Central memory CD4-positive, alpha-beta T cell (primary cell): ENCODE results near the gene DMTF1.
"Not testable (repeated sequence)": the region's sequence is repeated elsewhere in the genome, so short reads cannot be mapped to it uniquely, and the experiment has no call there.

Experiments used
- DNase-seq: peaks from one replicate; pipeline ENCODE4 v3.0.0; 2022
- total RNA-seq, 3 experiments: gene quantifications; one replicate each; lab custom pipeline; 2026; lab: John Stamatoyannopoulos, UW

DMTF1 gene
- total RNA-seq = 67.5 to 177 (median 164) reads per million in 3 experiments

GRCh38 chr7:87152112-87152896, at the start of gene DMTF1:
TSS of gene DMTF1 (plus strand) at chr7:87152453. CDS start at chr7:87164942, 12,489 bp downstream.
- DNase-seq = peak; percentile 83

- no peak for DNase-seq
Observed at GRCh38 chr7:87105401-87105800, 46.9 kb upstream of the DMTF1 start.

- no peak for DNase-seq
Observed at GRCh38 chr7:87106974-87107612, 45.2 kb upstream of the DMTF1 start.

- no peak for DNase-seq
Observed at GRCh38 chr7:87107949-87108776, 44.1 kb upstream of the DMTF1 start.

- DNase-seq = no peak
Observed at GRCh38 chr7:87110778-87111177, 41.5 kb upstream of the DMTF1 start.

GRCh38 chr7:87111877-87112276, 40.4 kb upstream of the DMTF1 start:
- no peak for DNase-seq

GRCh38 chr7:87113077-87113476, 39.2 kb upstream of the DMTF1 start:
- no peak for DNase-seq

- DNase-seq = not testable (repeated sequence)
Observed at GRCh38 chr7:87113904-87114303, 38.3 kb upstream of the DMTF1 start.

- not testable (repeated sequence) for DNase-seq
Observed at GRCh38 chr7:87115772-87116171, 36.5 kb upstream of the DMTF1 start.

GRCh38 chr7:87116315-87116714, 35.9 kb upstream of the DMTF1 start:
- DNase-seq = no peak

GRCh38 chr7:87119581-87119980, 32.7 kb upstream of the DMTF1 start:
- DNase-seq = no peak

- no peak for DNase-seq
Observed at GRCh38 chr7:87123105-87123504, 29.1 kb upstream of the DMTF1 start.

GRCh38 chr7:87127019-87127418, 25.2 kb upstream of the DMTF1 start:
- DNase-seq = no peak

- DNase-seq = no peak
Observed at GRCh38 chr7:87128861-87129267, 23.4 kb upstream of the DMTF1 start.

GRCh38 chr7:87129332-87129731, 22.9 kb upstream of the DMTF1 start:
- DNase-seq = no peak

GRCh38 chr7:87129848-87130247, 22.4 kb upstream of the DMTF1 start:
- no peak for DNase-seq

GRCh38 chr7:87131771-87132170, 20.5 kb upstream of the DMTF1 start:
- DNase-seq = no peak

- DNase-seq = no peak
Observed at GRCh38 chr7:87137271-87137670, 15.0 kb upstream of the DMTF1 start.

GRCh38 chr7:87139514-87139913, 12.7 kb upstream of the DMTF1 start:
- no peak for DNase-seq

GRCh38 chr7:87140271-87140748, 11.9 kb upstream of the DMTF1 start:
- no peak for DNase-seq

- DNase-seq = no peak
Observed at GRCh38 chr7:87144173-87144657, 8.0 kb upstream of the DMTF1 start.

GRCh38 chr7:87146740-87147386, 5.4 kb upstream of the DMTF1 start:
- DNase-seq = no peak

- no peak for DNase-seq
Observed at GRCh38 chr7:87147500-87147899, 4.8 kb upstream of the DMTF1 start.
